Right lobe of liver (tissue), 6 donors: ENCODE data around the gene SIGMAR1. TPM values are rescaled to one million over a fixed set of nuclear protein-coding genes. Genes with fewer than 3 reads are reported as not detected.

Source experiments
- ATAC-seq, 4 donors: fragments of 200-7000 bp; cut with Tn5 transposase; one replicate each; pipeline ENCODE4 v1.9.1; 2020; ENCODE audit warnings: mild to moderate bottlenecking in 4 of 4, moderate library complexity in 4 of 4
- DNase-seq, 3 donors: peaks; one replicate each; pipeline ENCODE4 v3.0.0-alpha.2; 2020
- H3K27ac ChIP-seq, 3 donors: fragments of 200-600 bp; one replicate each; pipeline ENCODE4 v1.8.0; 2022
- H3K27me3 ChIP-seq, 2 donors: fragments of 200-600 bp; one replicate each; pipeline ENCODE4 v1.8.0; 2022
- H3K36me3 ChIP-seq, 4 donors: fragments of 200-600 bp; sonication (generic) in 1 of 4; one replicate each; pipeline versions ENCODE4 v1.5.1 to v1.8.0; 2017 to 2022; ENCODE audit warnings: control low read depth in 1 of 4
- H3K4me1 ChIP-seq, 4 donors: fragments of 200-600 bp; sonication (generic) in 1 of 4; one replicate each; pipeline versions ENCODE4 v1.5.1 to v1.8.0; 2017 to 2022; ENCODE audit warnings: control low read depth in 1 of 4
- H3K4me3 ChIP-seq, 3 donors: fragments of 200-600 bp; one replicate each; pipeline ENCODE4 v1.8.0; 2022
- H3K9me3 ChIP-seq, 4 donors: fragments of 200-600 bp; sonication (generic) in 1 of 4; one replicate each; pipeline versions ENCODE4 v1.5.1 to v1.8.0; 2017 to 2022; ENCODE audit warnings: control low read depth in 1 of 4
- POLR2A ChIP-seq: fragments of 450-650 bp; IDR thresholded peaks from one replicate; pipeline ENCODE4 v1.6.1; 2017; ENCODE audit warnings: antibody characterized with exemption, mild to moderate bottlenecking
- WGBS: methylation state at CpG from one replicate; pipeline ENCODE4 v1.1.6; 2018; ENCODE audit warnings: low coverage, low lambda C conversion rate; ENCODE audit not compliant: insufficient coverage; ENCODE audit errors: missing lambda C conversion rate; 5-methylcytosine and 5-hydroxymethylcytosine counted together
- intact Hi-C, 2 donors: fragments of 100-400 bp; cut with DNase I; formaldehyde crosslinking; loops; one replicate each; pipeline versions ENCODE4 v1.11.2 to v1.14.1; 2022
- total RNA-seq, 6 experiments: library from RNA; depleted of rRNA in 2 of 6; stranded (reverse); fragments of >200 nt in 2 of 6; fragmentation: NEBNext Ultra II Directional in 3 of 6; extraction: Animal tissue kit (Norgen Biotek cat#: 25700) in 3 of 6; gene quantifications; one replicate each; pipeline versions ENCODE4 v1.1.0 to v1.2.4, GENCODE V29; 2016 to 2023
- TF ChIP-seq, protein P1 (sequence below), 4 donors: fragments of 200-600 bp in 3 of 4; fragments of 450-650 bp in 1 of 4; IDR thresholded peaks; one replicate each; pipeline versions ENCODE4 v1.5.1 to v1.8.0; 2016 to 2022; ENCODE audit warnings: antibody characterized with exemption in 4 of 4, mild to moderate bottlenecking in 2 of 4
- donor health status: DM: no; HTN: yes; CAD: no.
- donor health status: DM: no; HTN: no; CAD: no.
- donor health status: DM: no; HTN: no; CAD: no.
- donor health status: DM: no; HTN: yes; CAD: no.
- donor health status: DM: no; HTN: yes; CAD: no.

Gene SIGMAR1
- total RNA-seq, 6 experiments from 2014 or later: 69.3 to 237 (median 123) TPM

DNA sequence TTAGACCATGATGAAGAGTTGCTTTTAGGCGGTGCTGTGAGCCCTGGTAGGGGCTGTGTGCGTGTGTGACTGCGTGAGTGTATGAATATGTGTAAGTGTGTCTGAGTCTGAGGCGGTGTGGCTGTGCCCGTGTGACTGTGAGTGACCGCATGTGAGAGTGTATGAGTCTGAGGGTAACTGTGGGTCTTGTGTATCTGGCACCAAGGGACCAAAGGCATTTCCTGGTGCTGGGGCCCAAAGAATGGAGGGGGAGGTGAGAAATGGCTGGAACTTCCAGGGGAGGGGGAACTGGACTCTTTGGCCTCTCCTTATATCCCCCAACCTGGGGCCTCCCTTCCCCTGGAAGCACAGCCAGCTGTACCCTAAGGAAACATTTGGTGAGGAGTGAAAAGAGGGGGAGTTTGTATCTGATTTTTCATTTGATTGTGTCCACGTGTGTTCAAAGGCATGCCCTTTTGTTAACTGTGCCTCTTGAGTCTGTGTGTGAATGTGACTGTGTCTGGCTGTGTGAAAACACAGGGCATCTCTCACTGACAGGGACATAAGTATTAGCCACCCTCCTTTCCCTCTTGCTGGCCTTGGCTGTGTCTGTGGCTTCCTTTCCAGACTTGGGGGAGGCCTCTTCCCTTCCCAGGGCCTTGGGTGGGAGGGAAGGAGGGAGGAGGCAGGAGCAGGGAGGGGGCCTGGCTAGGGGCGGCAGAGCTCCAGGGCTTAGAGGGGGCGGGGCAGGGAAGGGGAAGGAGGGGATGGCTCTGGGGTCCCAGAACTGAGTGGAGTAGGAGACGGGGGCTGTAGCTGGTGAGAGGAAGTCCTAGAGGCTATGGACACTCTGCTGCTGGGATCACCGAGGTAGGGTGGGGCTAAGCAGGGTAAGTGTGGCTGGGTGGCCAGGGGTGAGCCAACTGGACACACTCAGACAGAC lies 15.8 kb upstream of the SIGMAR1 start:
- Histone ChIP-seq H3K27ac (peak overlapping the region in 1 of 3 donors; percentile 18), H3K27me3 (no peaks in the 10 kb centered on the region), H3K4me1 (peaks cover 0 to 39% (median 17%) of the 10 kb centered on the region in 4 donors), H3K36me3 (peaks cover 0 to 15% (median 7%) of the 10 kb centered on the region in 4 donors), H3K4me3 (no peak overlapping the region), H3K9me3 (no peaks in the 10 kb centered on the region)
- DNase-seq (no peak), ATAC-seq (no peak)
- TF ChIP-seq, protein P1, sequence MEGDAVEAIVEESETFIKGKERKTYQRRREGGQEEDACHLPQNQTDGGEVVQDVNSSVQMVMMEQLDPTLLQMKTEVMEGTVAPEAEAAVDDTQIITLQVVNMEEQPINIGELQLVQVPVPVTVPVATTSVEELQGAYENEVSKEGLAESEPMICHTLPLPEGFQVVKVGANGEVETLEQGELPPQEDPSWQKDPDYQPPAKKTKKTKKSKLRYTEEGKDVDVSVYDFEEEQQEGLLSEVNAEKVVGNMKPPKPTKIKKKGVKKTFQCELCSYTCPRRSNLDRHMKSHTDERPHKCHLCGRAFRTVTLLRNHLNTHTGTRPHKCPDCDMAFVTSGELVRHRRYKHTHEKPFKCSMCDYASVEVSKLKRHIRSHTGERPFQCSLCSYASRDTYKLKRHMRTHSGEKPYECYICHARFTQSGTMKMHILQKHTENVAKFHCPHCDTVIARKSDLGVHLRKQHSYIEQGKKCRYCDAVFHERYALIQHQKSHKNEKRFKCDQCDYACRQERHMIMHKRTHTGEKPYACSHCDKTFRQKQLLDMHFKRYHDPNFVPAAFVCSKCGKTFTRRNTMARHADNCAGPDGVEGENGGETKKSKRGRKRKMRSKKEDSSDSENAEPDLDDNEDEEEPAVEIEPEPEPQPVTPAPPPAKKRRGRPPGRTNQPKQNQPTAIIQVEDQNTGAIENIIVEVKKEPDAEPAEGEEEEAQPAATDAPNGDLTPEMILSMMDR (IDR thresholded peaks at IDR 0.05): no peak
- TF ChIP-seq POLR2A: no peak
- intact Hi-C loops: no loop called here
- 55% methylated on average over 10 of the region's 11 CpGs for WGBS

GRCh38 chr9:34652602-34653000 lies 15.0 kb upstream of the SIGMAR1 start:
- Histone ChIP-seq H3K27me3 (no peaks in the 10 kb centered on the region), H3K27ac (peak overlapping the region; percentile 18 to 77 (median 45)), H3K4me1 (peaks cover 0 to 46% (median 20%) of the 10 kb centered on the region in 4 donors), H3K36me3 (peaks cover 0 to 17% (median 9%) of the 10 kb centered on the region in 4 donors), H3K9me3 (no peaks in the 10 kb centered on the region), H3K4me3 (peak overlapping the region in 2 of 3 donors; percentile 14 to 23)
- no peak for ATAC-seq
- intact Hi-C loops: no loop called here
- DNase-seq: no peak
- TF ChIP-seq, protein P1 (IDR thresholded peaks at IDR 0.05): no peak
- no peak for TF ChIP-seq POLR2A
- WGBS: 23% methylated on average over 4 of the region's 5 CpGs

- Histone ChIP-seq H3K27me3 (no peaks in the 10 kb centered on the region), H3K27ac (peak within 1 kb of the TSS; percentile 18 to 77 (median 45)), H3K4me1 (peaks cover 0 to 46% (median 20%) of the 10 kb centered on the region in 4 donors), H3K36me3 (peaks cover 0 to 17% (median 9%) of the 10 kb centered on the region in 4 donors), H3K4me3 (peak within 1 kb of the TSS; percentile 14 to 59 (median 23)), H3K9me3 (no peaks in the 10 kb centered on the region)
- TF ChIP-seq, protein P1 (IDR thresholded peaks at IDR 0.05): peak in 1 of 4 donors; percentile 14
- TF ChIP-seq POLR2A: peak; percentile 41
- intact Hi-C loops: no loop called here
- DNase-seq (peak; percentile 94 to 97 (median 97)), ATAC-seq (peak; percentile 86 to 94 (median 89))
- 4% methylated on average over 13 of the region's 24 CpGs for WGBS
Observed at GRCh38 chr9:34651876-34652601, 14.5 kb upstream of the SIGMAR1 start, which contains the start of gene IL11RA. TSS of gene IL11RA (plus strand) at chr9:34652185. CDS start at chr9:34655218, 3,033 bp downstream.

- ATAC-seq (peak; percentile 2 to 24 (median 16)), DNase-seq (peak in 2 of 3 donors; percentile 69 to 82)
- Histone ChIP-seq H3K36me3 (peaks cover 0 to 17% (median 9%) of the 10 kb centered on the region in 4 donors), H3K4me1 (peaks cover 0 to 46% (median 20%) of the 10 kb centered on the region in 4 donors), H3K27me3 (no peaks in the 10 kb centered on the region), H3K9me3 (no peaks in the 10 kb centered on the region), H3K4me3 (peak overlapping the region; percentile 14 to 59 (median 23)), H3K27ac (peak overlapping the region; percentile 18 to 77 (median 45))
- 19% methylated on average over 3 of the region's 4 CpGs for WGBS
- TF ChIP-seq POLR2A: no peak
- TF ChIP-seq, protein P1 (IDR thresholded peaks at IDR 0.05): no peak
- intact Hi-C loops: no loop called here
Observed at GRCh38 chr9:34651321-34651720, 13.7 kb upstream of the SIGMAR1 start.
